ENCODE data around the gene SENP3. TPM values are rescaled to one million over a fixed set of nuclear protein-coding genes. Genes with fewer than 3 reads are reported as not detected.

The SENP3 gene
- total RNA-seq, 3 donors from 2014 or later (not counting 1 experiment from before 2014, with no cell fraction given) = 36.9 to 42.3 (median 39.1) TPM

DNA sequence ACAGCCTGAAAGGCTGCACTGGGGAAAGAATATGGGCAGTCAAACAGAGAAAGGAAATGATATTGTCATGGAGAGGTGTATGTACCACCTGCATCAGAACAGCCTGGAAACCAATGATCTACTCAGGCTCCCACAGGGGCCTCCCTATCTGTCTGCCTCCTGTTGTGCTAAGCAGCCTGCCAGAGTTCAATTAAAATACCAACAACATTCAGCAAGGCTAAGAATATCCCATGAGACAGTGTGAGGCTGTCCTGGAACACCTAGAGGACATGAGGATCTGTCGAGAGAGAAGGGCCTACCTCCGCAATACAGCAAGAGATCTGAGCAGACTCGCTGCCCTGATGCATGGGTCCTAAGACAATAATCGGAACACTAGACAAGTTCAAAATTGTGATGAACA is 44.6 kb downstream of the SENP3 start:
- no peaks in the 10 kb centered on the region for H3K27me3 Mint-ChIP-seq (ENCODE audit: low read depth in 2 of 2)
- no peak for DNase-seq
- TF ChIP-seq, protein P1, sequence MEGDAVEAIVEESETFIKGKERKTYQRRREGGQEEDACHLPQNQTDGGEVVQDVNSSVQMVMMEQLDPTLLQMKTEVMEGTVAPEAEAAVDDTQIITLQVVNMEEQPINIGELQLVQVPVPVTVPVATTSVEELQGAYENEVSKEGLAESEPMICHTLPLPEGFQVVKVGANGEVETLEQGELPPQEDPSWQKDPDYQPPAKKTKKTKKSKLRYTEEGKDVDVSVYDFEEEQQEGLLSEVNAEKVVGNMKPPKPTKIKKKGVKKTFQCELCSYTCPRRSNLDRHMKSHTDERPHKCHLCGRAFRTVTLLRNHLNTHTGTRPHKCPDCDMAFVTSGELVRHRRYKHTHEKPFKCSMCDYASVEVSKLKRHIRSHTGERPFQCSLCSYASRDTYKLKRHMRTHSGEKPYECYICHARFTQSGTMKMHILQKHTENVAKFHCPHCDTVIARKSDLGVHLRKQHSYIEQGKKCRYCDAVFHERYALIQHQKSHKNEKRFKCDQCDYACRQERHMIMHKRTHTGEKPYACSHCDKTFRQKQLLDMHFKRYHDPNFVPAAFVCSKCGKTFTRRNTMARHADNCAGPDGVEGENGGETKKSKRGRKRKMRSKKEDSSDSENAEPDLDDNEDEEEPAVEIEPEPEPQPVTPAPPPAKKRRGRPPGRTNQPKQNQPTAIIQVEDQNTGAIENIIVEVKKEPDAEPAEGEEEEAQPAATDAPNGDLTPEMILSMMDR (IDR thresholded peaks at IDR 0.05) = no peak
- H3K4me3 Mint-ChIP-seq = no peak overlapping the region
- H3K27ac Mint-ChIP-seq = no peak overlapping the region
- H3K27ac ChIP-seq (ENCODE audit: low read length) = no peak overlapping the region
- H3K9me3 ChIP-seq (ENCODE audit: control insufficient read depth, insufficient read depth, low read length) = no peaks in the 10 kb centered on the region
- no peaks in the 10 kb centered on the region for H3K4me1 ChIP-seq (ENCODE audit: control insufficient read depth, insufficient read depth, low read length)
- ATAC-seq = no peak
- H3K36me3 ChIP-seq (ENCODE audit: control insufficient read depth, insufficient read depth, low read length) = peaks cover 29% of the 10 kb centered on the region
- 99% methylated on average over 4 of the region's 4 CpGs for WGBS (ENCODE audit: insufficient coverage)
- peaks cover 9 to 29% of the 10 kb centered on the region in 2 donors for H3K4me1 Mint-ChIP-seq
- intact Hi-C loops (cut with micrococcal nuclease) = no loop called here
- H3K4me3 ChIP-seq (ENCODE audit: low read length) = no peak overlapping the region
- H3K27me3 ChIP-seq (ENCODE audit: control insufficient read depth, insufficient read depth, low read length) = no peaks in the 10 kb centered on the region
- H3K36me3 Mint-ChIP-seq = peaks cover 23% of the 10 kb centered on the region
- no peaks in the 10 kb centered on the region for H3K9me3 Mint-ChIP-seq

DNA sequence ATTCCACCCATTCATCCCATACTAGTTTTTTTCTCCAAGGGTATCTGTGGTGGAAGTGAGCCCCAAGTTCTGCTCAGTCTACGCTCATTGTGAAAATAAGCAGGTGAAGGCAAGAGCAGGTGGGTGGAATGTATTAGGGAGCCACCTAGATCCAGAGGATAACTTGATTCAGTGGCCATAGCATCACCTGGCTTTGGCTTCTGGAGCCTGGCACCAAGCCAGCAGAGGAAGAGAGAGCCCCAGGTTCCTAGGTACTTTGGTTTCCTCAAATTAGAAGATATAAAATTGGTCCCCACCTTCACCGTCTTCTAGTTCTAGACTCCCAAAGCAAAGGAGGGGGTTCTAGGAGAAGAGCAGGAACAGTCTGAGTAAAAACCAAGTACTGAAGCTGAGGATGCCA is 48.9 kb downstream of the SENP3 start:
- no peak overlapping the region for H3K27ac Mint-ChIP-seq
- WGBS (ENCODE audit: insufficient coverage) = 100% methylated on average over 2 of the region's 2 CpGs
- no peak overlapping the region for H3K4me3 Mint-ChIP-seq

DNA sequence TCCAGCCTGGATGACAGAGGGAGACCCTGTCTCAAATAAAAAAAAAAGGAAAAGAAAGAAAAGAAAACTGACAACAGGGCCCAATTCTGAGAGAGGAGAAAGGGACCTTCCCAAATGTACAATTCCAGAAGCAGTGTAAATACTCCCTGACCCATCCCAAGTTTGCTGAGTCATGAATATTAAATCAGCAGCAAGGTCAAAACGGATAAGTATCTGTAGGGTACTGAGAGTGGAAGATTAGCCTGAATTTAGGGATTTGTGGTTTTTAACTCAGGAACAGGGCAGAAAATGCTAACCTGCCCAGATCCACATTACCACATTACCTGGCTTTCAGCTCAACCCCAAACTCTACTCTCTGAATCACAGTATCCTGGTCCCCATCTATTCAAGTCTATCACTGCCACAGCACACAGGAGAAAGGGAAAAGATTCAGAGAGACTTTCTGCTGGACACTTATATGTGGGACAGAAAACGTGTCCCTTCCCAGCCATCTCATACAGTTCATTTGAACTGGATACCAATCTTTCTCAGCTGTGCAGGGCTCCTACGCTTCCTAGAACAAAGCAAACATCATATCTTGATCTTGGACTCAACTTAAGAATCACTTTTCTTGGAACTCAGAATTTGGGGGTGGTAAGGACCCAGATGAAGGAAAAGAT is 50.0 kb downstream of the SENP3 start:
- H3K36me3 ChIP-seq (ENCODE audit: control insufficient read depth, insufficient read depth, low read length) = no peaks in the 10 kb centered on the region
- no peaks in the 10 kb centered on the region for H3K9me3 ChIP-seq (ENCODE audit: control insufficient read depth, insufficient read depth, low read length)
- peak overlapping the region; percentile 94 to 95 for H3K27ac Mint-ChIP-seq
- no peak for ATAC-seq
- no peaks in the 10 kb centered on the region for H3K9me3 Mint-ChIP-seq
- WGBS (ENCODE audit: insufficient coverage) = 100% methylated on average over 3 of the region's 3 CpGs
- H3K36me3 Mint-ChIP-seq = no peaks in the 10 kb centered on the region
- H3K27ac ChIP-seq (ENCODE audit: low read length) = no peak overlapping the region
- intact Hi-C loops (cut with micrococcal nuclease) = no loop called here
- peaks cover 17% of the 10 kb centered on the region for H3K4me1 ChIP-seq (ENCODE audit: control insufficient read depth, insufficient read depth, low read length)
- no peaks in the 10 kb centered on the region for H3K27me3 Mint-ChIP-seq (ENCODE audit: low read depth in 2 of 2)
- TF ChIP-seq, protein P1 (IDR thresholded peaks at IDR 0.05) = no peak
- no peaks in the 10 kb centered on the region for H3K27me3 ChIP-seq (ENCODE audit: control insufficient read depth, insufficient read depth, low read length)
- no peak for DNase-seq
- no peak overlapping the region for H3K4me3 ChIP-seq (ENCODE audit: low read length)
- H3K4me3 Mint-ChIP-seq = peak overlapping the region; percentile 91
- peaks cover 29 to 53% of the 10 kb centered on the region in 2 donors for H3K4me1 Mint-ChIP-seq

More for the DNA sequence above, 48.9 kb downstream of the SENP3 start:
- Histone ChIP-seq H3K4me3 (ENCODE audit: low read length) (no peak overlapping the region), H3K36me3 (ENCODE audit: control insufficient read depth, insufficient read depth, low read length) (peaks cover 3% of the 10 kb centered on the region), H3K9me3 (ENCODE audit: control insufficient read depth, insufficient read depth, low read length) (no peaks in the 10 kb centered on the region), H3K4me1 (ENCODE audit: control insufficient read depth, insufficient read depth, low read length) (peaks cover 16% of the 10 kb centered on the region), H3K27me3 (ENCODE audit: control insufficient read depth, insufficient read depth, low read length) (no peaks in the 10 kb centered on the region), H3K27ac (ENCODE audit: low read length) (no peak overlapping the region)
- no peaks in the 10 kb centered on the region for H3K27me3 Mint-ChIP-seq (ENCODE audit: low read depth in 2 of 2)
- DNase-seq = no peak
- TF ChIP-seq, protein P1 (IDR thresholded peaks at IDR 0.05) = no peak
- peaks cover 37 to 63% of the 10 kb centered on the region in 2 donors for H3K4me1 Mint-ChIP-seq
- H3K36me3 Mint-ChIP-seq = no peaks in the 10 kb centered on the region
- intact Hi-C loops (cut with micrococcal nuclease) = no loop called here
- no peaks in the 10 kb centered on the region for H3K9me3 Mint-ChIP-seq
- no peak for ATAC-seq

DNA sequence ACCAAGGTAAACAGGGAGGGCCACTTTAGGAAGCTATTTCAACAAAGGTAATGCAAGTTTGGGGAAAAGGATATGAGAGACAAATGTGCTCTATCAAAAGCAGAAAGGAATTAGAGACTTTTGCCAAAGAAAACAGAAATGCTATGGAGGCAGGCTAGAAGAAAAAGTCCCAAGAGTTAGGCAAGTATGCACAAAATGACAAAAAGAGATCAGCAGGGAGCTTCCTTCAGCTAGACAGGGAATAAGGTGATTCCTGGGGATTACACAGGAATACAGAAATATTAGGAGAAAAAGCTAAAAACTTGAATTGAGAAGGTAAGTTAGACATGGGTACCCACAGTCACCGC is 50.5 kb downstream of the SENP3 start:
- 100% methylated on average over 1 of the region's 1 CpG for WGBS (ENCODE audit: insufficient coverage)
- TF ChIP-seq, protein P1 (IDR thresholded peaks at IDR 0.05) = no peak
- no peaks in the 10 kb centered on the region for H3K27me3 ChIP-seq (ENCODE audit: control insufficient read depth, insufficient read depth, low read length)
- ATAC-seq (no peak), DNase-seq (no peak)
- Mint-ChIP-seq H3K27ac (peak overlapping the region; percentile 94 to 95), H3K36me3 (no peaks in the 10 kb centered on the region), H3K9me3 (no peaks in the 10 kb centered on the region), H3K27me3 (ENCODE audit: low read depth in 2 of 2) (no peaks in the 10 kb centered on the region), H3K4me3 (peak overlapping the region; percentile 91), H3K4me1 (peaks cover 29 to 53% of the 10 kb centered on the region in 2 donors)
- intact Hi-C loops (cut with micrococcal nuclease) = no loop called here
- no peak overlapping the region for H3K27ac ChIP-seq (ENCODE audit: low read length)
- no peak overlapping the region for H3K4me3 ChIP-seq (ENCODE audit: low read length)
- H3K36me3 ChIP-seq (ENCODE audit: control insufficient read depth, insufficient read depth, low read length) = no peaks in the 10 kb centered on the region
- H3K4me1 ChIP-seq (ENCODE audit: control insufficient read depth, insufficient read depth, low read length) = peaks cover 17% of the 10 kb centered on the region
- H3K9me3 ChIP-seq (ENCODE audit: control insufficient read depth, insufficient read depth, low read length) = no peaks in the 10 kb centered on the region
